ENCODE data around the gene NKIRAS2.
"Not testable (repeated sequence)": the region's sequence is repeated elsewhere in the genome, so short reads cannot be mapped to it uniquely, and the experiment has no call there.

The NKIRAS2 gene

DNA sequence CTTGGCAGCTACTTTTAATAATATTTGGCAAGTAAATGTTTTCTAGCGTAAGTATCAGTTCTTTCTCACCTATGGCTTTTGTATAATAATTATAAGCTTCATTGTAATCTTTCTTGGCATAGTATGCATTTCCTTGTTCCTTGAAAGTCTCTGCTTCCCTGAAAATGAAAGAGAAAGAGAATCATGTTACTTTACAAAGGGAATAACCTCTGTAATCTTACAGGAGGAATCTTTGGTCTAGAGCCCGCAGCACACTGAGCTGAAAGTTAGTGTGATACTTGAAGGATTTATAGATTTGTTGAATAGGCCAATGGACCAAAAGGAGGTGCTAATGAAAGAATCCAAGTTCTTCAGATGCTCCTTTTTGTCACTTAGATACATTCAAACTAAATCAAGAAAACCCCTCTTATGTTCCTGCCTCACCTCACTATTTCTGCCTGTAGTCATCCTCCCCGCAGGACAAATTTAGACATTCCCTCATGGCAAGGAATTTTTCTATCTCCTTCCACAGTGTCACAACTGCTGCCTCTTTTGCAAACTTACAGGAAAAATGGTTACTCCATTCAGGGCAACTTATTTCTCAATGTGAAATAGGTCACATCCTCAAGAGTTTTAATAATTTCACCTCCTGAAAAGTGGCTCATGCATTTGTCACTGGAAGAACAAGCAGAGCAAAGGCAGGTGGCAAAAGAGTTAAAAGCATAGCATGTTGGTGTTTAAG, 19.3 kb upstream of the NKIRAS2 start:
- DNase-seq: no peak

DNA sequence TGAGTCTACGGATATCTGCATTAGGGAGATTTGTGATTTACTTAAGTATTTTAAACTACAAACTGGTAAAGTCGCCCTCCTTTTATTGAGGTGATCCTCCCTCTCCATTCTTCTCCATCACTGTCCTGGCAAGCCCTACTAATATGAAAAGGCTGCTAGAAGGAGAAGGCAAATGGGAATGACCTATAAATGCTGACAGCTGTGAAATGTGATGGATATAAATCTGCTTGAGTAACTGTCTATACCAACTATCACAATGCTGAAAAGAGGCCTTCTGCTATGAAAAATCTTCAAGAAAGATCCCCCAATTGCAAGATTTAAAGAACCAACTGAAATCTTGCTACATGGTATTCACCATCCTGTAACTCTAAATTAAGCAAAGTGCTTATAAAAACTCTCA, 18.2 kb upstream of the NKIRAS2 start:
- DNase-seq: no peak

DNA sequence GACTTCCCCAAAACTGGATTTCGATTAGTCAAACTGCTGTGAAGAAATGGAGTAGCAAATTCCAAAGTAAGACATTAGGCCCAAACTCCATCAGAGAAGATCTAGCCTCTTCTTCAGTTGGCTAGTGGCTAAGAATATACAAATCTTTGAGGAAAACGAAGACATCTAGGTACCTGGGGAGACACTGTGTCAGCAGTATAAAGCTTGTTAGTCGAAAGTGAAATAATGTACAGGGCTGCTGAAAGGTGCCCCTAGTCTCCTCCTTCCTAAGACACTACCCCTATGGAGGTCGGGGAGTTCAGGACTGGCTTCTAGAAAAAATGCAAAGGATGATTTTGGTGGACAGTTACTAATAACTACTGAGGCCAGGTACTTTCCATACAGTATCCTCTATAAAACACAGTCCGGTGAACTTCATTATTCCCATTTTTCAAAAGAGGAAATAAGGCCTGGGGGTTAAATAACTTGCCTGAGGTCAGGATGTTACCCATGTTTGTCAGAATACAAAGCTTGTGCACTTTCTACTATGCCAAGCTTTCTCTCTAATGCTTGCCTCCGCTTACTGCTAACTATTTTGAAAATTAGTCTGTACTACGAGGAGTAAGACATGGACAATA, 17.6 kb upstream of the NKIRAS2 start:
- DNase-seq: no peak

DNA sequence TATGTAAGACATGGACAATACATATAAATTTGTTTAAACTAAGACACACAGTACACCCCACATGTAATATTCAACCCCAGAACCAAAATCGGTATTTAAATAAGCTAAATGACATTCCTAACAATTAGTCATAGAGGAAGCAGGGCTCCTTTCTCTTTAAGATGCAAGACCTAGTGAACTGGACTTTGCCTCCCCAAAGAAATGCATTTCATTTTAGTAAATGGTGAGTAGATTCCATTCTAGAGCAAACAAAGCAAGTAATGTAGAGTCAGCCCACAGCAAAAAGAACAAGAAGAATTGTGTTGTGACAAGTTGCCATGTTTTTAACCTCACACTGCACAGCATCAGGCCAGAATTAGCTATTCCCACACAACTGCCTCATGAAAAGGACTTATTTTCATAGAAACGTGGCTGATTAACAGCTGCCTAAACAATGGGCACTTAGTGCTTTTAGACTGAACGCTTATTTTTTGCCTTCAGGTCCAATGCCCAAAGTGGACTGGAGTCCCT, 17.0 kb upstream of the NKIRAS2 start:
- no peak for DNase-seq

DNA sequence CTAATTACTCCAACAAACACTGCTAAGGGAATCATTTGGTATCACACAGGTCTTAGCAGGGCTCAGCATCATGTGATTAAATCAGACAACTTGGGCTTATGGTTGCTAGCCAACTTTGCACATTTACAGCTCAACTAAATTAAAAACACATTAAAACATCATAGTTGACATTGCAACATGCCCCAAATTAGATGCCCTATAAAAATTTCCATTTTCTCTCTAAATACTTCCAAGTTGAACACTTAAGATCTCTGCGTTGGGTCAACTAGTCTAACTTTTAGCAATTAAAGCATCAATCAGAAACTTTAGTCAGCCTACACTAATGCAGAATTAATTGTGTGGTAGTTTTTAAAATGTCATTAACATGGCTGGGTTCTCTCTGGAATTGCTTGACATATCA, 14.7 kb upstream of the NKIRAS2 start:
- no peak for DNase-seq

DNA sequence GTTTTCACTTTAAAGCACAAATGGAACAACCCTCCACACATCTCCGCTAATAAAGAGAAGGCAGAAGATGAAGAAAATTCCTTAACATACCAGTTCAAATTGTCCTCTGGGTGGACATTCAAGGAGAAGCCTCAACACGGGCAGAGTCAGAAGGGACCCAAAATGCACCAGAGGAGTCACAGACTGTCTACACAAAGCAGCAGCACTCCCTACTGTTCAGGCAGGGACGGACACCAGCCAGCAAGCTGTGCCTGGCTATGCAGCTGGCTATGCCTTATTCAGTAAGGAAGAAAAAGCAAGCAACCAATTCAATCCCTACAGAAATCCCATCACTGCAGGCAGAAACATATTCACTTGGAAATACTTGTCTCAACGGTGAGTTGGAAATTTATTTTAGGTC, 10.7 kb upstream of the NKIRAS2 start:
- no peak for DNase-seq

DNA sequence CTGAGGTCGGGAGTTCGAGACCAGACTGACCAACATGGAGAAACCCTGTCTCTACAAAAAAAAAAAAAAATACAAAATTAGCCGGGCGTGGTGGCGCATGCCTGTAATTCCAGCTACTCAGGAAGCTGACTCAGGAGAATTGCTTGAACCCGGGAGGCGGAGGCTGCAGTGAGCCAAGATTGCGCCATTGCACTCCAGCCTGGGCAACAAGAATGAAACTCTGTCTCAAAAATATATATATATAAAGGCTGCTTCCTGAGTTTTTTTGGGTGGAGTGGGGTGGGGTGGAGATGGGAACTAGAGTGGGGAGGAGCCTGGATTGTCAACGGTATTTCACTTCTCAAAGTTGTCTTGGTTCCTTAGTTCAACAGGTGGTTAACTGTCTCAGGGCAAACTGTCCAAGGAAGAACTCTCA, 9.6 kb upstream of the NKIRAS2 start:
- DNase-seq: not testable (repeated sequence)

DNA sequence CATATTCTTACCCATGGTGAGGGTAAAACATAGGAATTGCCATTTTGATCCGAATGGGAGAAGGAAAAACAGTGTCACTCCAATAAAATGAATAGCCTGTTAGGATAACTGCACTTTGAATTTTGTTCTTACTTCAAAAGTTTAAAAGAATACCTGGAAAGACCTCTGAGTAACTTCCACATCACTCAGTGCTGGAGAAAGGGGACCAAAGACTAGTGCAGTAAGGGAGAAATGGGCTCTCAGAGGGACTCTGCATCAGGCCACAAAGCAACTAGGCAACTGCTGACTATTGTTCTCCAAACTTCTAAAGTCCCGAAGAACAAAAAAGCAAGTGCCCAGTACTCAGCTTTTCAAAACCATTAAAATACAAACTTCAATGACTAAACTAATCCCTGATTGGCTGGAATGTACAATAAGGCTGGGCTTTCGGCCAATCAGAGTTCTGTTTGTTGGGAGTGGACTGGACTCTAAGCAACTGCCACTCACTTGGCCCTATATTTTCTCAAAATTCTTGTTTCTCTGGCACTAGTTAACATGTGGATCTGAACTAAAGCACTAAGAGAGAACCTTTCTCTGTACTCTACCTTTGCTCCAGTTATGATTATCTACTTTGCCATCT, 8.9 kb upstream of the NKIRAS2 start:
- DNase-seq: no peak

DNA sequence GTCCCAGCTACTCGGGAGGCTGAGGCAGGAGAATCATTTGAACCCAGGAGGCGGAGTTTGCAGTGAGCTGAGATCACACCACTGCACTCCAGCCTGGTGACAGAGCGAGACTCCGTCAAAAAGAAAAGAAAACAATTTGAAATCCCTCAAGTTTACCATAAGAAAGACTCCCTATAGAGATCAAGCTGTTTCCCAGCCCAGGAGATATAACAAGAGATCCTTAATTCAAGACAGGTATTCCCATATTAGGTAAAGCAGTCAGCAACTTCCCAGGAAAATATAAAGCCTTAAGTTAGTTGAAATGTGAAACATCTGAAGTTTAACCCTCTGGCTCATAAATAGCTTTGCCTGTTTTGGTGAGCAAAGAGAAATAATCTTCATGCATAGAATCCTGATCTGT, 7.5 kb upstream of the NKIRAS2 start:
- DNase-seq: not testable (repeated sequence)

DNA sequence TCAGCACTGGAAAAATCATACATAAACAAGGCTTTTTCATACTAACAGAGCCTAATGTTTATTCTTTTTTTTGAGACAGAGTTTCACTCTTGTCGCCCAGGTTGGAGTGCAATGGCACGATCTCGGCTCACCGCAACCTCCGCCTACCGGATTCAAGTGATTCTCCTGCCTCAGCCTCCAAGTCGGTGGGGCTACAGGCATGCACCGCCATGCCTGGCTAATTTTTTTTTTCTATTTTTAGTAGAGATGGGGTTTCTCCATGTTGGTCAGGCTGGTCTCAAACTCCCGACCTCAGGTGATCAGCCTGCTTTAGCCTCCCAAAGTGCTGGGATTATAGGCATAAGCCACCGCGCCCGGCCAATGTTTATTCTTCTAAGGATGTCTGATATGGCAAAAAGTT, 6.2 kb upstream of the NKIRAS2 start:
- DNase-seq: not testable (repeated sequence)

DNA sequence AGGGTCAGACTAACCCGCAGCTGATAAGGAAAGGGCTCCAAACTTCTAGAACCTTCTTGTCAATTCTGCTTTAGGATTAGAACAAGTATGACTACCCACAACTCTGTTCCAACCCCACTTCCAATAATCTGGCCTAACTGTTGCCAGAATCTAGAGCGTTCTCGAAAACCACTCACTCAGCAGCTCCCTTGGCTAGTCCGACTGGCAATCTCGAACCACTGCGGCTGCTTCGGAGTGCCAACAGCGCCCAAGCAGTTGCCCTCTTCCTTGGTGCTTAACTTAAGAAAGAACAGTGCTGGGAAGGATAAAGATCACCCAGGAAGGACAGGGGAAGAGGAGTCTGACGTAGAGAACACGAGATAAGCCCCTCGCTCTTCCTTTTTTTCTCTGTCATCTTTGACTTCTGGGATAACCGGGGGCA, 3.5 kb upstream of the NKIRAS2 start:
- DNase-seq: no peak

DNA sequence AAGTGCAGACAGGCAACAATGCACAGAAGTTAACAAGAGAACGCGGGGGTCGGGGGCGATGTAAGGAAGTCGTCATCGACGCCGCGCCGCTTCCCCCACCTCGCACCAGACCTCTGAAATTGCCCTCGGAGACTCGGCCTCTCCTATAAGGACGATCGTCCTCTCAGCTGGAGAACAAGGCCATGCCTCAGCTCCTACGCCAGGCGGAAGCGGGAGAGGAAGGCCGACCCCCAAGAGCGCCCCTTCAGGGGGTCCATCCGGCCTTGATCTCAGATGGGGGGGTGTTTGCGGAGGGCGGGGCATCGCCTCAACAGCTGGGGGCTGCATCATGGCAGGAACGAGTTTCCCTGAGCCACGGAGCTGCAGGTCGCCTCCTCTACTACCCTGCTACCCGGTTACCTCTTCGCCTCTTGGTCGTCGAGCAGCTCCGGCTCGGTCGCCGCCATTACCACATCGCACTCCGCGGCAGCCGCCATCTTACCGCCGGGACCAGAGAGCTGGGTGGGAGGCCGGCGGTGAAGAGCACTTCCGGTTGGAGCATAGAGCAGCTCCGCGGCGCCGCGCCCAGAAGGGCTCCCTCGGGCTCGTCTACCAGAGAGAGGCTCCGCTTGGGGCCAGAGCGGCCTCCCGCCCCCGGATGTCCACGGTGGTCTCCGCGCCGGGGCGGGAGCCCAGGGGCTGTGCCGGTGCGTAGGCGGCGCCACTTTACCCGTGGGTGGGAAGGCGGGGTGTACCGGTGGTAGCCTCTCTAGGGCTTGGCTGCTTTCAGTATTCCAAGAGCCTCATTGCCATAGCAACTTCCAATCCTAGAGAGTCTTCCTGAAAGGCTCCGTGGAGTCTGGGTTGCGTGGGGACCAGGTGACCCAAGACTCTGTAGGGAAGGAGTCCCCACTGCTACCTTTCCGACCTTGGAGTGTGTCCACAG, 2.7 kb upstream of the NKIRAS2 start, which contains the start of gene DNAJC7:
DNAJC7 (minus strand) TSS at position 499 of the 925 bp plus-strand sequence; CDS start at position 476, 23 bp downstream.
- peak; percentile 93 for DNase-seq

DNA sequence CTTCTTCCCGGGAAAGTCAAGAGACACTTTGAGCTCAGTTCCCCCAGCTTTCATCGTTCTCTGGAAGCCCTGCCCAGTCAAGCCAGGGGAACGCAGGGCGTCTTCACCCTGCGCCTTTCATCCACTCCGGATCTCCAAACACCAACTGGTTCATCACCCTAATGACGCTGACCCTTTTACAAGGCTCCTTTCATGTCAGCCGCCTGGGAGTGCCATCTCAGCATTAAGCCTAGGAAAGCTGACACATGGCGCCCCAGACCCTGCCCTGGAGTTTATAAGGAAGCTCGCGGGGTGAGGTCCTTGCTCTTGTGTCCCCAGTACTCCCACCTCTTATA, 2.1 kb upstream of the NKIRAS2 start:
- peak; percentile 84 for DNase-seq

DNA sequence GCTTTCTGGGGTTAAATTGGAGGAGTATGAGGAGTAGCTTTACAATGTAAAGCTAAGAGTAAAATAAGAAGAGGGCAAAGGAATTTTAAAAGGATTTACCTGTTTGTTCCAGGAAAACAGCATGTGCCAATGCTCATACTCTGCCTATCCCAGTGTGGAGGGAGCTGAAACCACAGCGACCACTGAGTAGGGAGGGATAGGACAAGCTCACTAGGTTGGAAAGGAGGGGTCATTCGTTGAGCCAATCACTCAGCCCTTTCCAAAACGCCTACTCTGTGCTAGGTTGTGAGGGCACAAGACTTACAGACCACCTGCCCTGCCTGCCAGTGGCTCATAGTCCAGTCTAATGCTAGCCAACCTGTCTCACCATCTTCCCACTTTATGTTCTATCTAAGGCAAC, 1.6 kb upstream of the NKIRAS2 start:
- no peak for DNase-seq

DNA sequence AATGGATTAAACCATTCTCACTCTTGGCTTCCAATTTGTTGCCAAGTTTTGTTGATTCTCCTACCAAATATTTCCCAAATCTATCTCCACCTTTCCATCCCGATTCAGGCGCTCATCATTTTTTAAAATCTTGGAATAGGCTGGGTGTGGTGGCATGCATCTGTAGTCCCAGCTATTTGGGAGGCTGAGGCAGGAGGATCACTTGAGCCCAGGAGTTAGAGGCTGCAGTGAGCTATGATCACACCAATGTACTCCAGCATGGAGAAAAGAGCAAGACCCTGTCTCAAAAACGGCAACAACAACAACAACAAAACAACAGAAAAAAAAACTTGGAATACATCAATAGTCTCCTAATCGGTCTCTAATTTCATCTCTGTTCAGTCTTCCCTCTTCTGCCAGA, 902 bp upstream of the NKIRAS2 start:
- DNase-seq: no peak

DNA sequence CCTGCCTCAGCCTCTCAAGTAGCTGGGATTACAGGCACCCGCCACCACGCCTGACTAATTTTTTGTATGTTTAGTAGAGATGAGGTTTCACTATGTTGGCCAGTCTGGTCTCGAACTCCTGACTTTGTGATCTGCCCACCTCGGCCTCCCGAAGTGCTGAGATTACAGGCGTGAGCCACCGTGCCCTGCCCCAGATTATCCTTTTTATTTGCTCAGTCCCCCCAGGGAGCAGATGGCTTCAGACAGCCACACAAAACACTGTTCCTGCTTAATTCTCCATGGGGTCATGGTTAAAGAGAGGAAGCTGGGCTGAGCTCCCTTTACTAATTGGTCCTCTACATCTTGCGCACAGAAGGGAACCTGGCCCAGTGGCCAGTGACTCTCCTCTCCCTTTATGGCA, 955 bp downstream of the NKIRAS2 start:
- not testable (repeated sequence) for DNase-seq

DNA sequence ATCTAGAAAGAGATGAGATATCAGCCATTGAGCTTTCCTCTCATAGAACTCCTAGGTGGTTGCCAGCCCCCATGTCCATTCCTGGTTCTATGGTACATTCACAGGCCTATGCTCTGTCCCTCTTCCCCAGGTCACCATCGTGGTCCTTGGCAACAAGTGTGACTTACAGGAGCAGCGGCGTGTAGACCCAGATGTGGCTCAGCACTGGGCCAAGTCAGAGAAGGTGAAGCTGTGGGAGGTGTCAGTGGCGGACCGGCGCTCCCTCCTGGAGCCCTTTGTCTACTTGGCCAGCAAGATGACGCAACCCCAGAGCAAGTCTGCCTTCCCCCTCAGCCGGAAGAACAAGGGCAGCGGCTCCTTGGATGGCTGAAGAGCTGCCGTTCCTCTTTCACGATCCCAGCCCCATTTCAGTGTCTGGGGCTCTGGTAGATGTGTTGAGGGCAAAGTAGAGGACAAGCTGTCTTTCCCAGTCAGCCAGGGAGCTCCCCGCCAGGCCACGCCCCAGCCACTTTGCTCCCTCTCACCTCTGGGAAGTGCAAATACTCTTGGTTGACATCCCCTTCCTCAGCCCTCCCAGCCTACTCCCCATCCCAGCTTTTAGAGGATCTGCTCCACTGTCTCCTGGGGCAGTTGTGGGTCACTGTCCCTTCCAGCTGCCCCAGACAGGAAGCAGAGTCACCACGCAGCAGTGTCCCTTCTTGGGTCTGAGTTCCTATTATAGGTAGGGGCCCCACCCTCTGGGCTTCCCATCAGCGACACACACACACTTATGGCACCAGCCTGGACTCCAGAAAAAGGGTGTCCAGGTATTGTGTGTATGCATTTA, 3.8 kb downstream of the NKIRAS2 start:
- no peak for DNase-seq

DNA sequence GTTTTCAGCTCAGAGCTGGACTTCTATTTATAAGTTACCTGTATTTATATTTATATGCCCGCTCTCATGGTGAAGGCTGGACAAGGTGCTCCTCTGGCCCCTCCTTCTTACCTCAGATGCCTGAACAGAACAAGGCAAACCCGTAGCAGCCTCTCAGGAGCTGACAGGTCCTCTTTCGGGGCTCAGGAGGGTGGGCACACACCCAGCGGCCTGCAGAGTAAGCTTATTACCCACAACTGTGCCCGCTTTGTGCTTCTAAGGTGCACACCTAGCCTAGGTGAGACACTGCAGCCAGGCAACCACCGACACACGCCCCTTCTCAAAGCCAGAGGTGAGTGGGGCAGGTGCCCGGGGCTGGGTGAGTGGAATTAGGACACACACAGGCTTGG, 5.3 kb downstream of the NKIRAS2 start:
- no peak for DNase-seq

DNA sequence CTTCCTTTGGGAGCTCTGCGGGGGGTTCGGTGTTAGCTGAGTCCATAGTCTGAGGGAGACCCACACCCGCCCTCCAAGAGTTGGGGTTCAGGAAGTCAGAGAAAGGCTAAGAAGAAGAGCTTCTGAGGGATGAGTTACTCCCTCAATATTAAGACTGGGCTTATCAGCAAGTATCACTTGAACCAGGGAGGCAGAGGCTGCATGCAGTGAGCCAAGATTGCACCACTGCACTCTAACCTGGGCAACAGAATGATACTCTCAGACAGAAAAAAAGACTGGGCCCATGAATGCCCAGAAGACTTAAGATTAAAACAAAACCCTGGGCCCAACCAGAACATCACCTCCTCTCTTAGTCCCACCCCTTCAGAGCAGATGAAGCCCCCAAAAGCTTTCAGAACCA, 6.0 kb downstream of the NKIRAS2 start:
- no peak for DNase-seq

DNA sequence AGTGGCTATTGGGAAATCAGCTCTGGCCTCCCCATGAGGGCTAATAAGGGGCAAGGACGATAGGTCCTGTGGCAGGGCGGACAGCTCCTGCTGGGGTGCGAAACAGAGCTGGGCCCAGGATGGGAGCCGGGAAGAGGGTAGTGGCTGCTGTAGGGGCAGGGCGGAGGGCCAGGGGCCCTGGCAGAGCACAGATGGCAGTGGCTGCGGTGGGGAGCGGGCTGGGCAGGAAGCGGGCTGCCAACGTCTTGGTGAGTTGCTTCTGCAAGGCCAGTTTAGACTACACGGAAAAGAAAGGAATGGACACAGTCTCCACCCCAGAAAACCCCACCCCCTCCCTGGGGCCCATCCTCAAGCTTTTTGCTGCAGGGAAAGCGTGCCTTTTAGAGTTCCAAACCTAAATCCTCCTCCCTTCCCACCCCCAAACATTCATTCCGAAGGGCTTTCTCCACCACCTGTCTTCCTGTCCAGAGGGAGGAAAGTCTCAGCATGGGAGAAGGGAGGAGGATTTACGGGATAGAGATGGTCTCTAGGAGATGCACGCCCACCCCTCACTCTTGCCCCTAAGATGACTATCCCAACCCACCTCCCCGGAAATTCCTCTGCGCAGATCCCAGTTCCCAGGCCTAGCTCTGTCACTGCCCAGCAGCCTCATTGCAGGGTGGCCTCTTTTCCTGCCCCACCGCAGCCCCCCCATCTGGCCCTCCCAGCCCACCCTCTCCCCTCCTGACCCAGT, 7.1 kb downstream of the NKIRAS2 start:
- DNase-seq: no peak

DNA sequence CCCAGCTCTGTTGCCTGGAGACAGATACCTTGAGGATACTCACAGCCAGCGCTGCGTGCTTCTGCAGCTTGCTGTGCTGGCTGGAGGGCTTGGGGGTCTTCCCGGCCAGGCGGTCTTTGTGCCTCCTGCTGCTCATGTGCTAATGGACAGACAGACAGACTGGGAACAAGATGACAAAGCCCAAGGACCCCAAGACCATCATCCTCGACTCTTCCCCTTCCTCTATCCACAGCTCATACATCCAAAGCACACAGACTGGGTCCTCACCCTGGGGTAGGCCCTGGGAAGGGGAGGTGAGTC, 7.7 kb downstream of the NKIRAS2 start:
- no peak for DNase-seq
